OCI-M1 (cell line): ENCODE results near the gene ASB11.
A peak's percentile ranks its signal among the peaks of the same experiment; 100 is the strongest.

Source experiments
- DNase-seq: peaks from one replicate; lab custom pipeline; 2025; lab: John Stamatoyannopoulos, UW

Gene ASB11

GRCh38 chrX:15315509-15315908 is at the start of gene ASB11:
TSS of gene ASB11 (minus strand) at chrX:15315640. CDS start at chrX:15315605, 35 bp downstream.
- DNase-seq, result peak; percentile 9

GRCh38 chrX:15359701-15360100 is 44.3 kb upstream of the ASB11 start:
- DNase-seq, result no peak

GRCh38 chrX:15358533-15358932 is 43.1 kb upstream of the ASB11 start:
- no peak for DNase-seq

GRCh38 chrX:15356444-15356843 is 41.0 kb upstream of the ASB11 start:
- DNase-seq, result no peak

- DNase-seq, result no peak
Measured at GRCh38 chrX:15350329-15350996, 35.0 kb upstream of the ASB11 start.

GRCh38 chrX:15349046-15349445 is 33.6 kb upstream of the ASB11 start:
- peak; percentile 76 for DNase-seq

GRCh38 chrX:15345976-15346375 is 30.5 kb upstream of the ASB11 start:
- DNase-seq, result no peak

- DNase-seq, result no peak
Measured at GRCh38 chrX:15344106-15344505, 28.7 kb upstream of the ASB11 start.

GRCh38 chrX:15343075-15343476 is 27.6 kb upstream of the ASB11 start:
- no peak for DNase-seq

GRCh38 chrX:15340867-15341266 is 25.4 kb upstream of the ASB11 start:
- no peak for DNase-seq

- DNase-seq, result peak; percentile 22
Measured at GRCh38 chrX:15336023-15336413, 20.6 kb upstream of the ASB11 start.

- DNase-seq, result peak; percentile 96
Measured at GRCh38 chrX:15335135-15336022, 19.9 kb upstream of the ASB11 start, which contains the start of gene PIGA. TSS of gene PIGA (minus strand) at chrX:15335523. CDS start at chrX:15331930, 3,593 bp downstream.

GRCh38 chrX:15334561-15334960 is 19.1 kb upstream of the ASB11 start:
- peak; percentile 16 for DNase-seq

- no peak for DNase-seq
Measured at GRCh38 chrX:15328821-15329220, 13.4 kb upstream of the ASB11 start.

- no peak for DNase-seq
Measured at GRCh38 chrX:15328131-15328530, 12.7 kb upstream of the ASB11 start.

- DNase-seq, result no peak
Measured at GRCh38 chrX:15322472-15322871, 7.0 kb upstream of the ASB11 start.

- DNase-seq, result no peak
Measured at GRCh38 chrX:15322072-15322471, 6.6 kb upstream of the ASB11 start.

GRCh38 chrX:15321447-15321846 is 6.0 kb upstream of the ASB11 start:
- peak; percentile 57 for DNase-seq

GRCh38 chrX:15320297-15320696 is 4.9 kb upstream of the ASB11 start:
- peak; percentile 15 for DNase-seq

GRCh38 chrX:15319075-15319474 is 3.6 kb upstream of the ASB11 start:
- no peak for DNase-seq

- DNase-seq, result no peak
Measured at GRCh38 chrX:15314472-15314871, 968 bp downstream of the ASB11 start.

GRCh38 chrX:15311119-15311518 is 4.3 kb downstream of the ASB11 start:
- no peak for DNase-seq

GRCh38 chrX:15310117-15310516 is 5.3 kb downstream of the ASB11 start:
- DNase-seq, result peak; percentile 28
